Endothelial cell of umbilical vein (primary cell): ENCODE results near the gene GON4L. TPM values are rescaled to one million over a fixed set of nuclear protein-coding genes. Genes with fewer than 3 reads are reported as not detected.

Source experiments
- BruUV-seq: library from RNA; stranded (reverse); fragments of 400-500 nt; replicated peaks from 2 replicates; lab custom pipeline; 2021; lab: Mats Ljungman, UMichigan
- CTCF ChIA-PET: fragments of 300-600, 350-600 bp; sonication (Branson Sonifier 250); formaldehyde crosslinking; loops from one replicate; lab custom pipeline; 2021; ENCODE audit warnings: antibody characterized with exemption, inconsistent platforms; lab: Charles Lee
- POLR2A ChIA-PET: fragments of 300-600, 350-600 bp; sonication (Branson Sonifier 250); formaldehyde crosslinking; loops from one replicate; lab custom pipeline; 2021; ENCODE audit warnings: antibody characterized with exemption, inconsistent platforms; lab: Charles Lee
- DNase-seq: peaks from one replicate; pipeline ENCODE4 v3.0.0-alpha.2; 2011; ENCODE audit warnings: low read depth, low spot score
- FAIRE-seq: peaks from 2 replicates; lab custom pipeline; 2011; peaks lifted over from hg19 to GRCh38; lab: Jason Lieb, UNC
- H2AFZ ChIP-seq: 2 replicates; pipeline ENCODE4 v1.6.0; 2012; ENCODE audit warnings: low read depth, low read length, control low read depth, inconsistent platforms
- H3K27ac ChIP-seq: 2 replicates; pipeline ENCODE4 v1.5.1; 2011; ENCODE audit warnings: low read depth, mild to moderate bottlenecking, control low read depth, low read length, moderate library complexity; ENCODE audit not compliant: insufficient read depth
- H3K27me3 ChIP-seq, 2 experiments: 2 replicates each; pipeline versions ENCODE4 v1.6.0 to v1.6.1; 2011; ENCODE audit warnings: low read length in 2 of 2, mixed read lengths in 1 of 2; ENCODE audit not compliant: control insufficient read depth in 2 of 2, insufficient read depth in 2 of 2
- H3K36me3 ChIP-seq, 2 experiments: 2 replicates in 1 of 2; 3 replicates in 1 of 2; pipeline ENCODE4 v1.5.1; 2011; ENCODE audit warnings: low read length in 2 of 2, mild to moderate bottlenecking in 1 of 2, moderate library complexity in 1 of 2; ENCODE audit not compliant: control insufficient read depth in 2 of 2, insufficient read depth in 2 of 2; ENCODE audit errors: extremely low read depth in 1 of 2
- H3K4me1 ChIP-seq: 3 replicates; pipeline ENCODE4 v1.5.1; 2011; ENCODE audit warnings: mild to moderate bottlenecking, low read length; ENCODE audit not compliant: control insufficient read depth, insufficient read depth; ENCODE audit errors: extremely low read depth
- H3K4me2 ChIP-seq: 2 replicates; pipeline ENCODE4 v1.6.1; 2011; ENCODE audit warnings: low read length, control low read depth, mixed read lengths; ENCODE audit not compliant: insufficient read depth
- H3K4me3 ChIP-seq, 3 experiments: fragments of 200-600 bp in 1 of 3; sonication (generic), shearing (Covaris generic) in 1 of 3; replicated peaks in 1 of 3; 2 replicates each; pipeline ENCODE4 v1.5.1; 2011 to 2016; ENCODE audit warnings: control low read depth in 3 of 3, low read length in 3 of 3, mild to moderate bottlenecking in 2 of 3, inconsistent platforms in 1 of 3, low read depth in 1 of 3, moderate library complexity in 1 of 3; ENCODE audit not compliant: insufficient read depth in 1 of 3
- H3K79me2 ChIP-seq: 2 replicates; pipeline ENCODE4 v1.6.0; 2012; ENCODE audit warnings: low read length, inconsistent platforms; ENCODE audit not compliant: control insufficient read depth, insufficient read depth
- H3K9ac ChIP-seq: replicated peaks from 2 replicates; pipeline ENCODE3; 2011; ENCODE audit warnings: low read length, control low read depth; ENCODE audit not compliant: insufficient read depth; ENCODE audit errors: extremely low read depth
- H3K9me1 ChIP-seq: replicated peaks from 3 replicates; pipeline ENCODE4 v1.6.0; 2011; ENCODE audit warnings: mild to moderate bottlenecking, low read length; ENCODE audit not compliant: control insufficient read depth, insufficient read depth; ENCODE audit errors: extremely low read depth
- H3K9me3 ChIP-seq: replicated peaks from 2 replicates; pipeline ENCODE4 v1.5.1; 2012; ENCODE audit warnings: low read length, inconsistent platforms; ENCODE audit not compliant: control insufficient read depth, insufficient read depth
- H4K20me1 ChIP-seq: replicated peaks from 2 replicates; pipeline ENCODE3; 2011; ENCODE audit warnings: mild to moderate bottlenecking, low read length; ENCODE audit not compliant: control insufficient read depth, insufficient read depth; ENCODE audit errors: extremely low read depth
- EZH2 ChIP-seq: IDR thresholded peaks from 2 replicates; pipeline ENCODE4 v1.6.1; 2012; ENCODE audit warnings: borderline replicate concordance, low read depth, mild to moderate bottlenecking, moderate library complexity, low read length, inconsistent platforms; ENCODE audit not compliant: severe bottlenecking
- FOS ChIP-seq: IDR thresholded peaks from 2 replicates; pipeline ENCODE4 v1.6.1; 2011; ENCODE audit warnings: mild to moderate bottlenecking, low read length, moderate library complexity, borderline replicate concordance; ENCODE audit not compliant: insufficient read depth
- GATA2 ChIP-seq: IDR thresholded peaks from 2 replicates; pipeline ENCODE4 v1.7.0; 2011; ENCODE audit warnings: low read depth, mild to moderate bottlenecking, moderate library complexity, mixed read lengths, low read length; ENCODE audit not compliant: insufficient read length, insufficient read depth
- JUN ChIP-seq: IDR thresholded peaks from 2 replicates; pipeline ENCODE4 v1.6.1; 2011; ENCODE audit warnings: borderline replicate concordance, low read depth; ENCODE audit not compliant: insufficient read length, insufficient read depth
- MAX ChIP-seq: IDR thresholded peaks from 2 replicates; pipeline ENCODE4 v1.6.1; 2011; ENCODE audit not compliant: insufficient read depth, insufficient read length
- MYC ChIP-seq: IDR thresholded peaks from one replicate; pipeline ENCODE4 v1.6.1; 2011; ENCODE audit warnings: mild to moderate bottlenecking, low read depth, low read length
- POLR2A ChIP-seq: IDR thresholded peaks from 2 replicates; pipeline ENCODE4 v1.6.1; 2012; ENCODE audit warnings: low read depth, mild to moderate bottlenecking, control low read depth, low read length
- POLR2AphosphoS5 ChIP-seq: IDR thresholded peaks from 2 replicates; pipeline ENCODE4 v1.6.1; 2012; ENCODE audit warnings: low read depth, mild to moderate bottlenecking, control low read depth, low read length, moderate library complexity; ENCODE audit not compliant: insufficient read depth
- dilution Hi-C: fragments of 300-500 bp; cut with MboI; formaldehyde crosslinking; loops from one replicate; pipeline ENCODE4 v1.15.0; 2019; ENCODE audit warnings: low sequenced_read_pairs; ENCODE audit not compliant: extremely low pct_ligation_motif_present
- intact Hi-C: fragments of 100-400 bp; cut with micrococcal nuclease; formaldehyde crosslinking; loops from one replicate; pipeline ENCODE4 v1.10.0; 2022
- polyA plus RNA-seq, 4 experiments: library from polyadenylated mRNA; depleted of rRNA in 3 of 4; stranded (reverse) in 3 of 4; unstranded in 1 of 4; fragments of >200 nt; gene quantifications; 2 replicates each; pipeline versions ENCODE4 v1.2.1 to v1.2.3, GENCODE V29; 2011 to 2012; ENCODE audit warnings: missing spikeins in 1 of 4
- total RNA-seq: library from RNA; stranded (reverse); gene quantifications from 2 replicates; pipeline ENCODE4 v1.2.3, GENCODE V29; 2021
- TF ChIP-seq, protein P1 (sequence below), 2 donors: IDR thresholded peaks; 1 replicate in 1 of 2; 2 replicates in 1 of 2; pipeline ENCODE4 v1.5.1; 2011; ENCODE audit warnings: low read length in 2 of 2, mild to moderate bottlenecking in 2 of 2, moderate library complexity in 2 of 2, control low read depth in 1 of 2, inconsistent platforms in 1 of 2, low read depth in 1 of 2; ENCODE audit not compliant: insufficient read depth in 1 of 2; ENCODE audit errors: extremely low read depth in 1 of 2

GON4L gene
- total and polyA plus RNA-seq, 2 donors (not counting 3 experiments of a cell fraction or from before 2014, with no cell fraction given): 30.5 to 58.7 TPM

DNA sequence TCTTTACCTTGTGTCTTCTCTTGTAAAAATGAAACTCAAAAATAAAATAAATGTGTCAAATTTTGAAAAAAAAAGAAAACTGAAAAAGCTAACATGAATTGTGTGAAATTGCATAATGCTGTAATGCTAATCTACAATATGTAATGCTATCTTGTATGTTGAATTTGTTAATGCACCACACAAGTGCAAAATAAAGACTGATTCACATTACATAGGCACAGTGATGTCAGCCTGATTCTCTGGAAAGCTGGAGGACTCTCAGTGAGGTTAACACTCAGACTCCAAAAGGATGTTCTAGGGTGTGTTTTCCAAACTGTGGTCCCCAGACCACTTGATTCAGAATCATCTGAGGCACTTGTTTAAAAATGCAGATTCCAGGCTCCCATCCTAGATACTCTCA, 28.0 kb upstream of the GON4L start:
- FAIRE-seq: peak; percentile 44
- Histone ChIP-seq H3K4me2 (no peak overlapping the region), H3K4me3 (no peak overlapping the region), H3K79me2 (no peaks in the 10 kb centered on the region), H2AFZ (no peak overlapping the region), H3K4me1 (peaks cover 10% of the 10 kb centered on the region), H3K27me3 (no peaks in the 10 kb centered on the region), H3K27ac (no peak overlapping the region), H3K9me3 (no peaks in the 10 kb centered on the region), H3K9ac (no peak overlapping the region), H3K36me3 (peaks cover 0 to 4% of the 10 kb centered on the region in 2 experiments), H3K9me1 (no peaks in the 10 kb centered on the region), H4K20me1 (no peaks in the 10 kb centered on the region)
- intact Hi-C loops: no loop called here
- CTCF ChIA-PET: interaction anchor here (3.2 kb wide), 1 partner anchor 12 kb away, joined by 18 read pairs; no protein-coding TSS in a partner anchor
- no TSS peak for BruUV-seq
- dilution Hi-C loops: no loop called here
- no peak for TF ChIP-seq FOS
- POLR2A ChIA-PET: no interaction called here
- DNase-seq: no peak

- intact Hi-C loops: no loop called here
- dilution Hi-C loops: no loop called here
- H3K4me1 ChIP-seq: peaks cover 3% of the 10 kb centered on the region
- H2AFZ ChIP-seq: no peak overlapping the region
- H3K27ac ChIP-seq: no peak overlapping the region
- H3K79me2 ChIP-seq: no peaks in the 10 kb centered on the region
- TF ChIP-seq MAX: no peak
- no peak for TF ChIP-seq POLR2A
- TF ChIP-seq EZH2: no peak
- no peak for TF ChIP-seq POLR2AphosphoS5
- TF ChIP-seq MYC: no peak
- no peak for TF ChIP-seq FOS
- no peak for TF ChIP-seq JUN
- TF ChIP-seq, protein P1, sequence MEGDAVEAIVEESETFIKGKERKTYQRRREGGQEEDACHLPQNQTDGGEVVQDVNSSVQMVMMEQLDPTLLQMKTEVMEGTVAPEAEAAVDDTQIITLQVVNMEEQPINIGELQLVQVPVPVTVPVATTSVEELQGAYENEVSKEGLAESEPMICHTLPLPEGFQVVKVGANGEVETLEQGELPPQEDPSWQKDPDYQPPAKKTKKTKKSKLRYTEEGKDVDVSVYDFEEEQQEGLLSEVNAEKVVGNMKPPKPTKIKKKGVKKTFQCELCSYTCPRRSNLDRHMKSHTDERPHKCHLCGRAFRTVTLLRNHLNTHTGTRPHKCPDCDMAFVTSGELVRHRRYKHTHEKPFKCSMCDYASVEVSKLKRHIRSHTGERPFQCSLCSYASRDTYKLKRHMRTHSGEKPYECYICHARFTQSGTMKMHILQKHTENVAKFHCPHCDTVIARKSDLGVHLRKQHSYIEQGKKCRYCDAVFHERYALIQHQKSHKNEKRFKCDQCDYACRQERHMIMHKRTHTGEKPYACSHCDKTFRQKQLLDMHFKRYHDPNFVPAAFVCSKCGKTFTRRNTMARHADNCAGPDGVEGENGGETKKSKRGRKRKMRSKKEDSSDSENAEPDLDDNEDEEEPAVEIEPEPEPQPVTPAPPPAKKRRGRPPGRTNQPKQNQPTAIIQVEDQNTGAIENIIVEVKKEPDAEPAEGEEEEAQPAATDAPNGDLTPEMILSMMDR (IDR thresholded peaks at IDR 0.05; ENCODE audit: extremely low read depth in 1 of 2, insufficient read depth in 1 of 2, low read depth in 1 of 2, low read length in 2 of 2): no peak
- TF ChIP-seq GATA2: no peak
- no peaks in the 10 kb centered on the region for H3K9me1 ChIP-seq
- H4K20me1 ChIP-seq: no peaks in the 10 kb centered on the region
- ChIA-PET CTCF (interaction anchor here (0.9 to 3.2 kb wide), 2 partner anchors 9 to 11 kb away, joined by 3 to 18 read pairs; no protein-coding TSS in a partner anchor), POLR2A (no interaction called here)
- H3K4me2 ChIP-seq: no peak overlapping the region
- no TSS peak for BruUV-seq
- DNase-seq (no peak), FAIRE-seq (no peak)
- H3K9me3 ChIP-seq: no peaks in the 10 kb centered on the region
- H3K9ac ChIP-seq: no peak overlapping the region
- H3K4me3 ChIP-seq: no peak overlapping the region
- H3K27me3 ChIP-seq: no peaks in the 10 kb centered on the region
- peaks cover 0 to 4% of the 10 kb centered on the region in 2 experiments for H3K36me3 ChIP-seq
Observed at GRCh38 chr1:155884031-155884960, 27.3 kb upstream of the GON4L start.
